ENCODE measurements around the gene SGIP1. TPM values are rescaled to one million over a fixed set of nuclear protein-coding genes. Genes with fewer than 3 reads are reported as not detected.

The SGIP1 gene
- total RNA-seq, 1 experiment from 2014 or later: not detected

GRCh38 chr1:66633159-66633558, 99.2 kb downstream of the SGIP1 start:
- ChIA-PET POLR2A (no interaction called here), CTCF (no interaction called here)
- Mint-ChIP-seq H3K27ac (ENCODE audit: unreplicated experiment) (no peak overlapping the region), H3K36me3 (ENCODE audit: insufficient read depth, unreplicated experiment) (no peaks in the 10 kb centered on the region), H3K9me3 (ENCODE audit: unreplicated experiment) (no peaks in the 10 kb centered on the region), H3K4me3 (ENCODE audit: unreplicated experiment) (no peak overlapping the region), H3K27me3 (ENCODE audit: insufficient read depth, unreplicated experiment) (no peaks in the 10 kb centered on the region), H3K4me1 (ENCODE audit: low read depth, unreplicated experiment) (no peaks in the 10 kb centered on the region)
- intact Hi-C loops (cut with micrococcal nuclease; ENCODE audit: unreplicated experiment): no loop called here
- TF ChIP-seq CTCF (IDR thresholded peaks at IDR 0.05; ENCODE audit: insufficient read depth in 1 of 2, low read depth in 1 of 2, low read length in 1 of 2, severe bottlenecking in 1 of 2, unreplicated experiment in 1 of 2): no peak
- DNase-seq: no peak
- Histone ChIP-seq H3K9me3 (no peaks in the 10 kb centered on the region), H3K27me3 (replicated peaks; ENCODE audit: control insufficient read depth, insufficient read depth, low read length) (no peaks in the 10 kb centered on the region), H3K4me3 (ENCODE audit: low read depth, low read length) (no peak overlapping the region), H3K4me1 (no peaks in the 10 kb centered on the region), H3K36me3 (ENCODE audit: control insufficient read depth, insufficient read depth, low read length) (no peaks in the 10 kb centered on the region)
- no TSS peak for BruUV-seq (replicated peaks)

- no peak overlapping the region for H3K27ac Mint-ChIP-seq (ENCODE audit: unreplicated experiment)
- no peak for DNase-seq
- no peak overlapping the region for H3K4me3 Mint-ChIP-seq (ENCODE audit: unreplicated experiment)
- no peak overlapping the region for H3K4me3 ChIP-seq (ENCODE audit: low read depth, low read length)
- TF ChIP-seq CTCF (IDR thresholded peaks at IDR 0.05; ENCODE audit: insufficient read depth in 1 of 2, low read depth in 1 of 2, low read length in 1 of 2, severe bottlenecking in 1 of 2, unreplicated experiment in 1 of 2): no peak
- H3K27me3 Mint-ChIP-seq (ENCODE audit: insufficient read depth, unreplicated experiment): peaks cover 5% of the 10 kb centered on the region
- no peaks in the 10 kb centered on the region for H3K36me3 ChIP-seq (ENCODE audit: control insufficient read depth, insufficient read depth, low read length)
- ChIA-PET POLR2A (no interaction called here), CTCF (no interaction called here)
- H3K27me3 ChIP-seq (replicated peaks; ENCODE audit: control insufficient read depth, insufficient read depth, low read length): no peaks in the 10 kb centered on the region
- H3K9me3 ChIP-seq: no peaks in the 10 kb centered on the region
- BruUV-seq (replicated peaks): no TSS peak
- no peaks in the 10 kb centered on the region for H3K4me1 ChIP-seq
- H3K4me1 Mint-ChIP-seq (ENCODE audit: low read depth, unreplicated experiment): no peaks in the 10 kb centered on the region
- H3K36me3 Mint-ChIP-seq (ENCODE audit: insufficient read depth, unreplicated experiment): no peaks in the 10 kb centered on the region
- no peaks in the 10 kb centered on the region for H3K9me3 Mint-ChIP-seq (ENCODE audit: unreplicated experiment)
- intact Hi-C loops (cut with micrococcal nuclease; ENCODE audit: unreplicated experiment): no loop called here
Observed at GRCh38 chr1:66637146-66637545, 103.2 kb downstream of the SGIP1 start.

GRCh38 chr1:66641891-66642473, 108.0 kb downstream of the SGIP1 start:
- H3K27me3 Mint-ChIP-seq (ENCODE audit: insufficient read depth, unreplicated experiment): peaks cover 10% of the 10 kb centered on the region
- Histone ChIP-seq H3K4me1 (no peaks in the 10 kb centered on the region), H3K4me3 (ENCODE audit: low read depth, low read length) (no peak overlapping the region), H3K27me3 (replicated peaks; ENCODE audit: control insufficient read depth, insufficient read depth, low read length) (no peaks in the 10 kb centered on the region), H3K36me3 (ENCODE audit: control insufficient read depth, insufficient read depth, low read length) (no peaks in the 10 kb centered on the region), H3K9me3 (no peaks in the 10 kb centered on the region)
- no peaks in the 10 kb centered on the region for H3K36me3 Mint-ChIP-seq (ENCODE audit: insufficient read depth, unreplicated experiment)
- H3K27ac Mint-ChIP-seq (ENCODE audit: unreplicated experiment): no peak overlapping the region
- H3K4me3 Mint-ChIP-seq (ENCODE audit: unreplicated experiment): no peak overlapping the region
- CTCF ChIA-PET: no interaction called here
- H3K9me3 Mint-ChIP-seq (ENCODE audit: unreplicated experiment): no peaks in the 10 kb centered on the region
- BruUV-seq (replicated peaks): no TSS peak
- POLR2A ChIA-PET: no interaction called here
- no peak for TF ChIP-seq CTCF (IDR thresholded peaks at IDR 0.05; ENCODE audit: insufficient read depth in 1 of 2, low read depth in 1 of 2, low read length in 1 of 2, severe bottlenecking in 1 of 2, unreplicated experiment in 1 of 2)
- intact Hi-C loops (cut with micrococcal nuclease; ENCODE audit: unreplicated experiment): no loop called here
- no peaks in the 10 kb centered on the region for H3K4me1 Mint-ChIP-seq (ENCODE audit: low read depth, unreplicated experiment)
- DNase-seq: no peak

Data from Caco-2 (cell line).